ENCODE measurements around the gene RAMP2. TPM values are rescaled to one million over a fixed set of nuclear protein-coding genes. Genes with fewer than 3 reads are reported as not detected.

Gene RAMP2
- total and polyA plus RNA-seq, 8 donors, result 8.6 to 20.0 (median 15.2) TPM; not detected in 3

GRCh38 chr17:42796066-42796758, 35.2 kb downstream of the RAMP2 start:
- H3K4me3 ChIP-seq, result no peak overlapping the region
- DNase-seq, result no peak
- TF ChIP-seq POLR2AphosphoS5 (IDR thresholded peaks at IDR 0.05) (no peak), EP300 (IDR thresholded peaks at IDR 0.05) (no peak), POLR2A (IDR thresholded peaks at IDR 0.05) (no peak), CTCF (IDR thresholded peaks at IDR 0.05) (no peak)
- H3K27me3 ChIP-seq, result no peaks in the 10 kb centered on the region
- H3K4me1 ChIP-seq, result peaks cover 14 to 36% (median 27%) of the 10 kb centered on the region in 4 donors
- H3K9me3 ChIP-seq, result no peaks in the 10 kb centered on the region
- 85 to 93% (median 91%) methylated on average over 14 to 18 of the region's 18 CpGs for WGBS, 5 donors
- intact Hi-C loops (cut with DNase I; ENCODE audit: low total_unique reads), result no loop called here
- peak overlapping the region; percentile 87 to 91 (median 89) for H3K27ac ChIP-seq
- H3K36me3 ChIP-seq, result peaks cover 0 to 28% (median 17%) of the 10 kb centered on the region in 4 donors

- Histone ChIP-seq H3K27ac (peak overlapping the region; percentile 87 to 91 (median 89)), H3K4me1 (peaks cover 14 to 38% (median 27%) of the 10 kb centered on the region in 4 donors), H3K36me3 (peaks cover 0 to 28% (median 17%) of the 10 kb centered on the region in 4 donors), H3K4me3 (peak overlapping the region; percentile 73 to 96 (median 84)), H3K9me3 (no peaks in the 10 kb centered on the region), H3K27me3 (no peaks in the 10 kb centered on the region)
- 31 to 66% (median 36%) methylated on average over 10 of the region's 10 CpGs for WGBS, 5 donors
- TF ChIP-seq CTCF (IDR thresholded peaks at IDR 0.05) (no peak), EP300 (IDR thresholded peaks at IDR 0.05) (no peak), POLR2AphosphoS5 (IDR thresholded peaks at IDR 0.05) (peak in 2 of 3 donors; percentile 41 to 88), POLR2A (IDR thresholded peaks at IDR 0.05) (peak in 1 of 4 donors; percentile 44)
- intact Hi-C loops (cut with DNase I; ENCODE audit: low total_unique reads), result no loop called here
- DNase-seq, result peak; percentile 56 to 69
Measured at GRCh38 chr17:42797067-42798007, 36.3 kb downstream of the RAMP2 start.

GRCh38 chr17:42798011-42798382, 37.0 kb downstream of the RAMP2 start:
- whole genome bisulfite sequencing, 5 donors, result 7 to 25% (median 11%) methylated on average over 10 of the region's 10 CpGs

More at GRCh38 chr17:42798011-42798382, 37.0 kb downstream of the RAMP2 start:
- H3K27me3 ChIP-seq, result no peaks in the 10 kb centered on the region
- no peak for TF ChIP-seq EP300 (IDR thresholded peaks at IDR 0.05)
- no peak for TF ChIP-seq CTCF (IDR thresholded peaks at IDR 0.05)
- TF ChIP-seq POLR2A (IDR thresholded peaks at IDR 0.05), result no peak
- no peak for TF ChIP-seq POLR2AphosphoS5 (IDR thresholded peaks at IDR 0.05)
- H3K4me3 ChIP-seq, result peak overlapping the region; percentile 73 to 96 (median 84)
- no peaks in the 10 kb centered on the region for H3K9me3 ChIP-seq
- peak overlapping the region; percentile 87 to 91 (median 89) for H3K27ac ChIP-seq
- intact Hi-C loops (cut with DNase I; ENCODE audit: low total_unique reads), result no loop called here
- peaks cover 14 to 45% (median 29%) of the 10 kb centered on the region in 4 donors for H3K4me1 ChIP-seq
- peaks cover 0 to 28% (median 17%) of the 10 kb centered on the region in 4 donors for H3K36me3 ChIP-seq
- no peak for DNase-seq

Measured in stomach (tissue), 9 donors.